Measurements from ENCODE around the gene DUSP19.

DUSP19 gene

DNA sequence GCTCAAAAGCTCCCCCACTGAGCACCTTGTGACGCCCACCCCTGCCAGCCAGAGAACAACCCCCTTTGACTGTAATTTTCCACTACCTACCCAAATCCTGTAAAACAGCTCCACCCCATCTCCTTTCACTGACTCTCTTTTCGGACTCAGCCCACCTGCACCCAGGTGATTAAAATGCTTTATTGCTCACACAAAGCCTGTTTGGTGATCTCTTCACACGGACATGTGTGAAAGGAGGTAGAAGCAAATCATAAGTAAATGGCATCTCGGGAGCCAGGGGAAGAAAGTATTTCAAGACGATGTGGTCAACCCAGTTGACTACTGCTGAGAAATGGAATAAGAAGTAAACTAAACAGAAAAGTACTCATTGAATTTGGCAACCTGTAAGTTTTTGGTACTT, 29.1 kb upstream of the DUSP19 start:
- H3K4me3 ChIP-seq (ENCODE audit: low read depth, low read length), result no peak overlapping the region
- TF ChIP-seq, protein P1, sequence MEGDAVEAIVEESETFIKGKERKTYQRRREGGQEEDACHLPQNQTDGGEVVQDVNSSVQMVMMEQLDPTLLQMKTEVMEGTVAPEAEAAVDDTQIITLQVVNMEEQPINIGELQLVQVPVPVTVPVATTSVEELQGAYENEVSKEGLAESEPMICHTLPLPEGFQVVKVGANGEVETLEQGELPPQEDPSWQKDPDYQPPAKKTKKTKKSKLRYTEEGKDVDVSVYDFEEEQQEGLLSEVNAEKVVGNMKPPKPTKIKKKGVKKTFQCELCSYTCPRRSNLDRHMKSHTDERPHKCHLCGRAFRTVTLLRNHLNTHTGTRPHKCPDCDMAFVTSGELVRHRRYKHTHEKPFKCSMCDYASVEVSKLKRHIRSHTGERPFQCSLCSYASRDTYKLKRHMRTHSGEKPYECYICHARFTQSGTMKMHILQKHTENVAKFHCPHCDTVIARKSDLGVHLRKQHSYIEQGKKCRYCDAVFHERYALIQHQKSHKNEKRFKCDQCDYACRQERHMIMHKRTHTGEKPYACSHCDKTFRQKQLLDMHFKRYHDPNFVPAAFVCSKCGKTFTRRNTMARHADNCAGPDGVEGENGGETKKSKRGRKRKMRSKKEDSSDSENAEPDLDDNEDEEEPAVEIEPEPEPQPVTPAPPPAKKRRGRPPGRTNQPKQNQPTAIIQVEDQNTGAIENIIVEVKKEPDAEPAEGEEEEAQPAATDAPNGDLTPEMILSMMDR (IDR thresholded peaks at IDR 0.05; ENCODE audit: low read depth, low read length, missing control alignments), result no peak
- no peak for DNase-seq (ENCODE audit: low read depth)

DNA sequence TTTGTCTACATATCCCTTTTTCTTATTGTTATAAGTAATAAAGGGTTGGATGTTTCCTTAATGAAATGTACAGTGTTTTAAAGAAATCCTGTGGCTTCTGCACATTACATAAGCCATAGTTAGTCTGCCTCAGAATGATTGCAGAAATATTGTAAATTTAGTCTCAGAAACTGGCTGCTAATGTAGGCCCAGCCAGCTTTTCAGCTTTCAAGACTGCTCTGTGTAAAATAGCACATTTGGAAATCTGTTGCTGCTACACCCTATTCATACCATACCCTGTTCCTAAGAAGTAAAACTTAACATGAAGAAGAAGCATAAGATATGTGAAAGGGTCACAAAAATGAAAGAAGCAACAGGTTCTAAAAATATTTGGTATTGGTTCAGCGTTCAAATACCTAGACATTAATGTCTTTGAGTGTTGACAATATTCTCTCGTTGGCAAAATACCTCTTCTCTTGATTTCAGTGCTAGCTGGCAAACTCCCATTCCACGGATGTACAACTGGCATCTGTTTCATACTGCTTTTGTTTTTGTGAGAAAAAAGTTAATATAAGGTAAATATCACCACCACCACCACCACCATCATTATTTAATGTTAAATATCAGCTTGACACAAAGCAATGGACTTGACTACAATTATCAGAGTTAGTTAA, 21.1 kb upstream of the DUSP19 start:
- no peak for DNase-seq (ENCODE audit: low read depth)
- TF ChIP-seq, protein P1 (IDR thresholded peaks at IDR 0.05; ENCODE audit: low read depth, low read length, missing control alignments), result no peak
- H3K4me3 ChIP-seq (ENCODE audit: low read depth, low read length), result no peak overlapping the region

DNA sequence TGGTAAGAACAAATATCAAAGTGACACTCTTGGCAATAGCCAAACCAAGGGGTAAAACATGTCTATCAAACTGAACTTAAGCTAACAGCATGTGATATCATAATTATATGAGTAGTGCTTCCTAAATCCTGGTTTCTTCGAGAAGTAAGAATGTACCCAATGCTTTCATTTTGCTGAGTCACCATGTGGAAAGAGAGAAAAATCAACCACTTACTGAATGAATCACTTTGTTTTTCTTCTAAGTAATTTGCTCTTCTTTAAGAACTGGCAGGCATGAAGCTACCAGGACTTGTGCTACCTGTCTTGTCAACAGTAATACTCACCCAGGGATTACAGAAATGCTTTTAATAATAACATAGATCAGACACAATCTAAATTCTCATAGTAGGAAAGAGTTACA, 19.0 kb upstream of the DUSP19 start:
- TF ChIP-seq, protein P1 (IDR thresholded peaks at IDR 0.05; ENCODE audit: low read depth, low read length, missing control alignments), result no peak
- H3K4me3 ChIP-seq (ENCODE audit: low read depth, low read length), result no peak overlapping the region
- DNase-seq (ENCODE audit: low read depth), result no peak

DNA sequence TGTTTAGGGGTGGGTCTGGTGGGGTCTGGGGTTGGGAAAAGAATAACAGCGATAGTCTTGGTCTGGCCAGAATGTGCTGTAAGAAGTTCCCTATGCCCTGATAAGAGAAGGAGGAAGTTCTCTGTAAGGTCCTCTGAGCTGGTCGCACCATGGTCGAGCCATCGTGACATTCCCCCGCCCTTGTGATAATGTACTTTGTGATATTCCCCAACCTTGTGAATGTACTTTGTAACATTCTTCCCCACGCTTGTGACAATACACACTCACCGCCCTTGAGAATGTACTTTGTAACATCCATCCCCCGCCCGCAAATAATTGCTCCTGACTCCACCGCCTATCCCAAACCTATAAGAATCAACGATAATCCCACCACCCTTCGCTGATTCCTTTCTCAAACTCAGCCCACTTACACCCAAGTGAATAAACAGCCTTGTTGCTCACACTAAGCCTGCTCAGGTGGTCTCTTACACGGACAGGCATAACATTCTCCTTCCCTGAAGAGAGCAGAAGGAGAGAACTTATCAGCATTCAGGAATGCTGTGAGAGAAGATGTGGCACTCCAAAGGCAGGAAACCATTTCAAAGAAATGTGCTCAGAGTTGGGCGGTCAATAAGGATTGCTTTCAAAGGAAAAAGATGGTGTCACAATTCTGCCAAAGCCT, 17.8 kb upstream of the DUSP19 start:
- TF ChIP-seq, protein P1 (IDR thresholded peaks at IDR 0.05; ENCODE audit: low read depth, low read length, missing control alignments), result no peak
- no peak for DNase-seq (ENCODE audit: low read depth)

DNA sequence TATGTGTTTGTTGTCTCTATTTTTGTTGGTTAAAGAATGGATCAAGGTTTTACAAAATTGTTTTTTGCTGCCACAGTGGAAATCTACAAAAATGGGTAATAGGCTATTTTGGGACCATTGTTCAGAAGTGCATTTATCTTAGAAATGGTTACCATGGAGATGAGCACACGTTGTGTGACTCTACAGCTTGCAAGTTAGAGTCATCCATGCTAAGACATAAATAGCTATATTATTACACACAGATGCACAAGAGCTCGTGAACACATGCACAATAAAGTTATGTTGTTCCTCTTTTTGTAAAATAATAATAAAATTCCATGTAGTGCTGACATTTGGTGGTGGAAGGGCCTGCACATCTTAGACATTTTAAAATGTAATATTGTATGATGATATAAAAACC, 15.5 kb upstream of the DUSP19 start:
- TF ChIP-seq, protein P1 (IDR thresholded peaks at IDR 0.05; ENCODE audit: low read depth, low read length, missing control alignments), result no peak
- no peak overlapping the region for H3K4me3 ChIP-seq (ENCODE audit: low read depth, low read length)
- DNase-seq (ENCODE audit: low read depth), result no peak

More for the DNA sequence above, 17.8 kb upstream of the DUSP19 start:
- H3K4me3 ChIP-seq (ENCODE audit: low read depth, low read length), result no peak overlapping the region

DNA sequence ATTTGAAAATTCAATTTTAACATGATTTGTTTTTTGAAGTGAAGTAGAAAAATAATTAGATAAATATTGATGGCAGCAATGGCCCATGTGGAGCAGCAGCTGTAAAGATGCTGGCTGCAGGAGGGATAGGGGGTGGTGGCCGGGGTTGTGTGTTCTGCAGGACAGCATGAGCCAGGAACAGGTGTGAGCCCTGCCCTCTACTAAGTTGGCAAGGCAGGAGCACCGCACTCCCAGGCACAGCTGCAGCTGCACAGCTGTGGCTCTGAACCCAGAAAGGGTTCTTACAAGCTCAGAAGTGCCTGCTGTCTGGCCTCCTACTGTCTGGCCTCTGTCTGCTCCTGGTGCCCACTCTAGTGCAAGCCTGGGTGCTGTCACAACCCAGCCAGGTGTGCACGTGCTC, 10.0 kb upstream of the DUSP19 start:
- no peak for DNase-seq (ENCODE audit: low read depth)
- H3K4me3 ChIP-seq (ENCODE audit: low read depth, low read length), result no peak overlapping the region
- TF ChIP-seq, protein P1 (IDR thresholded peaks at IDR 0.05; ENCODE audit: low read depth, low read length, missing control alignments), result no peak

DNA sequence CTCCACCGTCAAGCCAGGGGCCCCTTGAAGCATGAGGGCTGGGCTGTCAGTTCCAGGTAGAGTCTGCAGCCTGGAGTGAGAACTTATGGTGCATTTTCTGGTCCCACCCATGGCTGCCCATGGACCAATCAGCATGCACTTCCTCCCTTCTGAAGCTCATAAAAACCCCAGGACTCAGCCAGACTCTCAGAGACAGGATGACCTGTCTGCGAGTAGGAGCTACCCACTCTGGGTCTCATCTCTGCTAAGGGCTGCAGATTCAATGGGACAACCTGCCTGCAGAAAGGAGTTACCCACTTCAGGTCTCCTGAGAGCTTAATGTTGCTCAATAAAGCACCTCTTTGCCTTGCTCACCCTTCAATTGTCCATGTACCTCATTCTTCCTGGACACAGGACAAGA, 9.4 kb upstream of the DUSP19 start:
- DNase-seq (ENCODE audit: low read depth), result no peak
- TF ChIP-seq, protein P1 (IDR thresholded peaks at IDR 0.05; ENCODE audit: low read depth, low read length, missing control alignments), result no peak
- no peak overlapping the region for H3K4me3 ChIP-seq (ENCODE audit: low read depth, low read length)
